Activated gamma-delta T cell (primary cell): ENCODE results near the gene SPTAN1.
A peak's percentile ranks its signal among the peaks of the same experiment; 100 is the strongest.
"Not testable (repeated sequence)": the region's sequence is repeated elsewhere in the genome, so short reads cannot be mapped to it uniquely, and the experiment has no call there.

ENCODE experiments used
- DNase-seq: peaks from one replicate; lab custom pipeline; 2025; lab: John Stamatoyannopoulos, UW

The SPTAN1 gene

GRCh38 chr9:128552744-128553440, 505 bp downstream of the SPTAN1 start:
- DNase-seq: peak; percentile 59

GRCh38 chr9:128553728-128554127, 1.3 kb downstream of the SPTAN1 start:
- no peak for DNase-seq

GRCh38 chr9:128554155-128554862, 1.9 kb downstream of the SPTAN1 start:
- no peak for DNase-seq

- DNase-seq: no peak
Measured at GRCh38 chr9:128555180-128555721, 2.9 kb downstream of the SPTAN1 start.

- DNase-seq: no peak
Measured at GRCh38 chr9:128556276-128556675, 3.9 kb downstream of the SPTAN1 start.

- DNase-seq: no peak
Measured at GRCh38 chr9:128556926-128557634, 4.7 kb downstream of the SPTAN1 start.

GRCh38 chr9:128558431-128559310, 6.3 kb downstream of the SPTAN1 start:
- DNase-seq: no peak

GRCh38 chr9:128565578-128565977, 13.2 kb downstream of the SPTAN1 start:
- DNase-seq: no peak

- no peak for DNase-seq
Measured at GRCh38 chr9:128568470-128569078, 16.2 kb downstream of the SPTAN1 start.

GRCh38 chr9:128575469-128575868, 23.1 kb downstream of the SPTAN1 start:
- DNase-seq: no peak

- no peak for DNase-seq
Measured at GRCh38 chr9:128575916-128576315, 23.5 kb downstream of the SPTAN1 start.

- no peak for DNase-seq
Measured at GRCh38 chr9:128577206-128577605, 24.8 kb downstream of the SPTAN1 start.

- no peak for DNase-seq
Measured at GRCh38 chr9:128579194-128579593, 26.8 kb downstream of the SPTAN1 start.

GRCh38 chr9:128580731-128581130, 28.3 kb downstream of the SPTAN1 start:
- no peak for DNase-seq

- not testable (repeated sequence) for DNase-seq
Measured at GRCh38 chr9:128585155-128585554, 32.8 kb downstream of the SPTAN1 start.

GRCh38 chr9:128586934-128587333, 34.5 kb downstream of the SPTAN1 start:
- DNase-seq: not testable (repeated sequence)

- DNase-seq: no peak
Measured at GRCh38 chr9:128587453-128587852, 35.1 kb downstream of the SPTAN1 start.

GRCh38 chr9:128588581-128589233, 36.3 kb downstream of the SPTAN1 start:
- no peak for DNase-seq

GRCh38 chr9:128593039-128593438, 40.7 kb downstream of the SPTAN1 start:
- DNase-seq: no peak

- DNase-seq: no peak
Measured at GRCh38 chr9:128593856-128594255, 41.5 kb downstream of the SPTAN1 start.

- no peak for DNase-seq
Measured at GRCh38 chr9:128595471-128595870, 43.1 kb downstream of the SPTAN1 start.
